ENCODE data around the gene MAPT.

MAPT gene

GRCh38 chr17:45986056-45986455 is 91.7 kb downstream of the MAPT start:
- DNase-seq (ENCODE audit: low read depth in 1 of 2, low spot score in 1 of 2) = no peak

GRCh38 chr17:45987706-45988105 is 93.4 kb downstream of the MAPT start:
- no peak for DNase-seq (ENCODE audit: low read depth in 1 of 2, low spot score in 1 of 2)

GRCh38 chr17:45989759-45990158 is 95.4 kb downstream of the MAPT start:
- no peak for DNase-seq (ENCODE audit: low read depth in 1 of 2, low spot score in 1 of 2)

- DNase-seq (ENCODE audit: low read depth in 1 of 2, low spot score in 1 of 2) = no peak
Observed at GRCh38 chr17:45990886-45991285, 96.5 kb downstream of the MAPT start.

- no peak for DNase-seq (ENCODE audit: low read depth in 1 of 2, low spot score in 1 of 2)
Observed at GRCh38 chr17:45991341-45991740, 97.0 kb downstream of the MAPT start.

- DNase-seq (ENCODE audit: low read depth in 1 of 2, low spot score in 1 of 2) = no peak
Observed at GRCh38 chr17:45992175-45992574, 97.8 kb downstream of the MAPT start.

- no peak for DNase-seq (ENCODE audit: low read depth in 1 of 2, low spot score in 1 of 2)
Observed at GRCh38 chr17:45992904-45993303, 98.5 kb downstream of the MAPT start.

- DNase-seq (ENCODE audit: low read depth in 1 of 2, low spot score in 1 of 2) = no peak
Observed at GRCh38 chr17:45993962-45994627, 99.7 kb downstream of the MAPT start.

GRCh38 chr17:45994987-45995386 is 100.6 kb downstream of the MAPT start:
- no peak for DNase-seq (ENCODE audit: low read depth in 1 of 2, low spot score in 1 of 2)

- DNase-seq (ENCODE audit: low read depth in 1 of 2, low spot score in 1 of 2) = no peak
Observed at GRCh38 chr17:45995627-45996270, 101.4 kb downstream of the MAPT start.

GRCh38 chr17:45996282-45996937 is 102.1 kb downstream of the MAPT start:
- no peak for DNase-seq (ENCODE audit: low read depth in 1 of 2, low spot score in 1 of 2)

- DNase-seq (ENCODE audit: low read depth in 1 of 2, low spot score in 1 of 2) = no peak
Observed at GRCh38 chr17:45997166-45997565, 102.8 kb downstream of the MAPT start.

GRCh38 chr17:45997624-45998023 is 103.3 kb downstream of the MAPT start:
- no peak for DNase-seq (ENCODE audit: low read depth in 1 of 2, low spot score in 1 of 2)

- no peak for DNase-seq (ENCODE audit: low read depth in 1 of 2, low spot score in 1 of 2)
Observed at GRCh38 chr17:45998987-45999899, 104.9 kb downstream of the MAPT start, which contains the start of gene STH. Gene STH, plus strand, starts transcription at chr17:45999250. Its CDS starts 30 bp downstream, at chr17:45999280.

- no peak for DNase-seq (ENCODE audit: low read depth in 1 of 2, low spot score in 1 of 2)
Observed at GRCh38 chr17:45999900-46000290, 105.5 kb downstream of the MAPT start.

- DNase-seq (ENCODE audit: low read depth in 1 of 2, low spot score in 1 of 2) = no peak
Observed at GRCh38 chr17:46000292-46000691, 105.9 kb downstream of the MAPT start.

- DNase-seq (ENCODE audit: low read depth in 1 of 2, low spot score in 1 of 2) = no peak
Observed at GRCh38 chr17:46000757-46001156, 106.4 kb downstream of the MAPT start.

- no peak for DNase-seq (ENCODE audit: low read depth in 1 of 2, low spot score in 1 of 2)
Observed at GRCh38 chr17:46001390-46002310, 107.3 kb downstream of the MAPT start.

- DNase-seq (ENCODE audit: low read depth in 1 of 2, low spot score in 1 of 2) = peak; percentile 50 to 56
Observed at GRCh38 chr17:46002311-46002972, 108.1 kb downstream of the MAPT start.

- DNase-seq (ENCODE audit: low read depth in 1 of 2, low spot score in 1 of 2) = no peak
Observed at GRCh38 chr17:46002973-46003316, 108.6 kb downstream of the MAPT start.
